PC-3 (cell line): ENCODE data around the gene CST2.

ENCODE experiments used
- CTCF ChIP-seq: fragments of 300-600 bp; sonication (generic); conservative IDR thresholded peaks from 2 replicates; pipeline ENCODE4 v1.5.1; 2017; ENCODE audit warnings: antibody characterized with exemption, low read depth, mild to moderate bottlenecking, low read length
- EZH2 ChIP-seq: fragments of 300-600 bp; sonication (generic); IDR thresholded peaks from one replicate; pipeline ENCODE4 v1.6.1; 2017; ENCODE audit warnings: antibody characterized with exemption, mild to moderate bottlenecking, low read length; ENCODE audit not compliant: unreplicated experiment

- no peak for TF ChIP-seq CTCF
- no peak for TF ChIP-seq EZH2
These were observed 52.4 kb downstream of the CST2 start for GRCh38 chr20:23774081-23774480.
